Spleen (tissue), 11 donors: ENCODE results near the gene MDFI. TPM values are rescaled to one million over a fixed set of nuclear protein-coding genes. Genes with fewer than 3 reads are reported as not detected.

Experiments
- DNase-seq: peaks from one replicate; pipeline ENCODE4 v3.0.0-alpha.2; 2020
- H3K27ac ChIP-seq, 8 donors: fragments of 200-600 bp; sonication (generic) in 7 of 8; 1 replicate in 4 of 8; 2 replicates in 4 of 8; pipeline versions ENCODE4 v1.5.0 to v1.8.0; 2016 to 2021; ENCODE audit warnings: inconsistent platforms in 4 of 8, mild to moderate bottlenecking in 4 of 8, moderate library complexity in 1 of 8
- H3K27me3 ChIP-seq, 7 donors: fragments of 200-600 bp; sonication (generic) in 6 of 7; replicated peaks in 1 of 7; 1 replicate in 4 of 7; 2 replicates in 3 of 7; pipeline versions ENCODE4 v1.5.0 to v1.8.0; 2016 to 2021; ENCODE audit warnings: inconsistent platforms in 3 of 7, mild to moderate bottlenecking in 1 of 7
- H3K36me3 ChIP-seq, 6 donors: fragments of 200-600 bp; sonication (generic) in 5 of 6; 1 replicate in 4 of 6; 2 replicates in 2 of 6; pipeline versions ENCODE4 v1.5.0 to v1.8.0; 2016 to 2021; ENCODE audit warnings: inconsistent platforms in 2 of 6
- H3K4me1 ChIP-seq, 6 donors: fragments of 200-600 bp; sonication (generic) in 5 of 6; 1 replicate in 3 of 6; 2 replicates in 3 of 6; pipeline versions ENCODE4 v1.5.0 to v1.8.0; 2016 to 2021; ENCODE audit warnings: inconsistent platforms in 3 of 6
- H3K4me3 ChIP-seq, 8 donors: fragments of 200-600 bp; sonication (generic) in 7 of 8; 1 replicate in 4 of 8; 2 replicates in 4 of 8; pipeline versions ENCODE4 v1.5.0 to v1.8.0; 2016 to 2021; ENCODE audit warnings: inconsistent platforms in 4 of 8, mild to moderate bottlenecking in 4 of 8, moderate library complexity in 2 of 8
- H3K9me3 ChIP-seq, 8 donors: fragments of 200-600 bp; sonication (generic) in 7 of 8; 1 replicate in 4 of 8; 2 replicates in 4 of 8; pipeline versions ENCODE4 v1.5.0 to v1.8.0; 2016 to 2021; ENCODE audit warnings: inconsistent platforms in 4 of 8
- POLR2A ChIP-seq, 3 donors: fragments of 450-650 bp; IDR thresholded peaks; one replicate each; pipeline ENCODE4 v1.5.1; 2017; ENCODE audit warnings: antibody characterized with exemption in 3 of 3, mild to moderate bottlenecking in 1 of 3
- POLR2AphosphoS5 ChIP-seq, 3 donors: sonication (generic); formaldehyde crosslinking; IDR thresholded peaks; one replicate each; pipeline ENCODE4 v1.5.1; 2017; ENCODE audit warnings: antibody characterized with exemption in 3 of 3
- WGBS, 5 donors: extraction: QIAGEN DNeasy Blood & Tissue Kit in 3 of 5; methylation state at CpG; one replicate each; pipeline versions ENCODE4 v1.1.5 to v1.1.7; 2013 to 2018; 5-methylcytosine and 5-hydroxymethylcytosine counted together
- intact Hi-C: fragments of 100-400 bp; cut with DNase I; formaldehyde crosslinking; loops from one replicate; pipeline ENCODE4 v1.15.0; 2023; ENCODE audit warnings: low total_unique reads
- microRNA-seq, 3 donors: library from miRNA; unstranded; fragments of <30 nt; microRNA quantifications; one replicate each; pipeline versions ENCODE4 to v1.1.0, GENCODE V29; 2019 to 2020
- polyA plus RNA-seq, 3 donors: library from polyadenylated mRNA; stranded (reverse); fragments of 200-250 nt; gene quantifications; one replicate each; pipeline ENCODE4 v1.2.1, GENCODE V29; 2013
- small RNA-seq, 4 donors: library from RNA; depleted of rRNA; stranded (forward); fragments of <200 nt; gene quantifications; one replicate each; pipeline ENCODE3, GENCODE V24; 2016
- total RNA-seq, 7 donors: library from RNA; depleted of rRNA in 3 of 7; stranded (reverse); fragments of >200 nt in 3 of 7; fragmentation: NEBNext Ultra II Directional in 4 of 7; extraction: Animal tissue kit (Norgen Biotek cat#: 25700) in 4 of 7; gene quantifications; one replicate each; pipeline versions ENCODE4 v1.1.0 to v1.2.1, GENCODE V29; 2016 to 2021
- TF ChIP-seq, protein P1 (sequence below), 11 experiments: fragments of 200-600 bp in 7 of 11; fragments of 450-650 bp in 4 of 11; sonication (generic) in 4 of 11; IDR thresholded peaks in 8 of 11; conservative IDR thresholded peaks in 3 of 11; 1 replicate in 7 of 11; 2 replicates in 4 of 11; pipeline versions ENCODE4 v1.4.0 to v1.8.0; 2016 to 2021; ENCODE audit warnings: antibody characterized with exemption in 11 of 11, inconsistent platforms in 4 of 11, mild to moderate bottlenecking in 1 of 11
- donor health status: healthy with polysubstance abuse.
- donor health status: DM: no; HTN: no; CAD: no; lungs with moderate emphysema.
- donor health status: DM: no; HTN: no; CAD: no.
- donor health status: Bipolar disorder and iron deficiency.
- donor health status: healthy.
- donor health status: DM: no; HTN: no; CAD: no.
- donor health status: DM: yes; HTN: yes; CAD: no.

MDFI gene
- total and polyA plus RNA-seq, 10 donors, result 0.28 to 0.82 (median 0.47) TPM; not detected in 5

DNA sequence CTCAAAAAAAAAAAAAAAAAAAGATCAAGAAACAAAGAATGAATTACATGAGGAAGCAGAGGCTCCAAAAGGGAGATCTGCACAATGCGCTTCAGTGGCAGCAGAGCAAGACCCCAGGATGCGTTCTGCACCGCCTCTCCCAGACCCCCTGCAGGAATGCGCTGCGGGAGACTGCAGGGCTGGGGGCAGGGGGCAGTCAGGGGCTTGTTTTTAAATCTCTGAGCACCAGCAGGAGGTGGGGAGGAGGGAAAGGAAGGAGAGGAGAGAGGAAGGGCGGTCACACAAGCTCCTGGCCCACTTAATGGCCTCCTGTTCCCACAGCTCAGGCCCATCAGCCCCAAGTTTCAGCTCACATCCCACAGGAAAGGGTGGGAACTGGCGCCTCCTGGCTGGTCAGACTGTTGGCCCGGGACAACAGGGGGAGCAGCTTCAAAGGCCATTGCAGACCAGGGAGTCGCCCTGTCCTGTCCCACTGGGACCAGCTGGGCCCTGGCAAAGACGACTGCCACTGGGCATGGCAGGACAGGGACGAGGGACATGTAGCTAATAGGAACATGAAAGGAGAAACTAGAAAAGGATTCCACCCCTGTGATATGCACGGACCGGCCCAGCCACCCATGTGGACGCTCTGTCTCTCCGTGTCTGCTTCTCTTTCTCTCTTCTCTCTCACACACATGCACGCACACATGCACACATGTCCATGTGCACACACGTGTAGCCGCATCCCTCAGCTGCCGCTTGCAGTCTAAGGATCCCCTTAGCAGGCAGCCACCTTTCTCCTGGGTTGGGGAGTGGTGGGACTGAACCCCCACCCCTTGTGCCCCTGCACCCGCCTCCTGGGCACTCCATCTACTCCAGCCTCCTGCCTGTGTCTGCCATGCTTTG, 62.4 kb downstream of the MDFI start:
- Histone ChIP-seq H3K9me3 (no peaks in the 10 kb centered on the region), H3K36me3 (peaks cover 0 to 79% (median 10%) of the 10 kb centered on the region in 6 donors), H3K4me3 (no peak overlapping the region), H3K27ac (peak overlapping the region in 7 of 8 donors; percentile 22 to 64 (median 51)), H3K4me1 (peaks cover 20 to 94% (median 76%) of the 10 kb centered on the region in 6 donors), H3K27me3 (no peaks in the 10 kb centered on the region)
- intact Hi-C loops, result no loop called here
- DNase-seq, result no peak
- WGBS, 5 donors, result 77 to 85% (median 81%) methylated on average over 20 of the region's 20 CpGs
- TF ChIP-seq POLR2A (IDR thresholded peaks at IDR 0.05), result no peak
- TF ChIP-seq POLR2AphosphoS5 (IDR thresholded peaks at IDR 0.05), result peak in 2 of 3 donors; percentile 60 to 67
- TF ChIP-seq, protein P1, sequence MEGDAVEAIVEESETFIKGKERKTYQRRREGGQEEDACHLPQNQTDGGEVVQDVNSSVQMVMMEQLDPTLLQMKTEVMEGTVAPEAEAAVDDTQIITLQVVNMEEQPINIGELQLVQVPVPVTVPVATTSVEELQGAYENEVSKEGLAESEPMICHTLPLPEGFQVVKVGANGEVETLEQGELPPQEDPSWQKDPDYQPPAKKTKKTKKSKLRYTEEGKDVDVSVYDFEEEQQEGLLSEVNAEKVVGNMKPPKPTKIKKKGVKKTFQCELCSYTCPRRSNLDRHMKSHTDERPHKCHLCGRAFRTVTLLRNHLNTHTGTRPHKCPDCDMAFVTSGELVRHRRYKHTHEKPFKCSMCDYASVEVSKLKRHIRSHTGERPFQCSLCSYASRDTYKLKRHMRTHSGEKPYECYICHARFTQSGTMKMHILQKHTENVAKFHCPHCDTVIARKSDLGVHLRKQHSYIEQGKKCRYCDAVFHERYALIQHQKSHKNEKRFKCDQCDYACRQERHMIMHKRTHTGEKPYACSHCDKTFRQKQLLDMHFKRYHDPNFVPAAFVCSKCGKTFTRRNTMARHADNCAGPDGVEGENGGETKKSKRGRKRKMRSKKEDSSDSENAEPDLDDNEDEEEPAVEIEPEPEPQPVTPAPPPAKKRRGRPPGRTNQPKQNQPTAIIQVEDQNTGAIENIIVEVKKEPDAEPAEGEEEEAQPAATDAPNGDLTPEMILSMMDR (IDR thresholded peaks at IDR 0.05 in 8 of 11, conservative IDR thresholded peaks at IDR 0.05 in 3 of 11), result no peak

DNA sequence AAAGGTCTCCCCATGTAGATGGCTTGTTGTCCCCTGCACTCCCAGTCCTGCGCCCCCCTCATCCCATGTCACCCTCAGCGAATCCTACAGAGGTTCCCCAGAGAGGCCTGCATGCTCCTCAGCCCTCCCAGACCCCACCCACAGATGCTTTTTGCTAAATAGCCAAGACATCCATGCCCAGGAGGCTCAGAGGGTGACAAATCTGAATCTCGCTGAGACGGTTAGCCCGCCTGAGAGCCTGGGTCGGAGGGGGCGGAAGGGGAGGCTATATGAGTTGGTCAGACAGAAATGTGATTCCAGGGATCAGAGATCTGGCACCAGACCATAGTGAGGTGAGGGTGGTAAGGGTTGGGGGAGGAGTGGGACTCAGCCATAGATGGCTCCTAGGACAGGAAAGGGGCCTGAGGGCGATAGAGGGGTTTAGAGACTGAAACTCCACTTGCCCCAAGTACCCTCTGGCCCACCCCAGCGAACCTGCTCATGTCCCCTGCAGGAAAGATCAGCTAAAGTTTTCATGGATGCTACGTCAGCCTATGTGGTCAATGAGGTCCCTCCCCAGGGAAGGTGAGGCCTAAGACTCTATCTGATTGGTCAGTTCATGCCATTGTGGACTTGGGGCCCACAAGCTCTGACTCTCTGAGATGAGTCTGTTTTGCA, 63.9 kb downstream of the MDFI start:
- peak overlapping the region in 2 of 8 donors; percentile 47 to 64 for H3K27ac ChIP-seq
- peaks cover 0 to 65% (median 10%) of the 10 kb centered on the region in 6 donors for H3K36me3 ChIP-seq
- peaks cover 31 to 97% (median 89%) of the 10 kb centered on the region in 6 donors for H3K4me1 ChIP-seq
- no peak for TF ChIP-seq POLR2AphosphoS5 (IDR thresholded peaks at IDR 0.05)
- TF ChIP-seq, protein P1 (IDR thresholded peaks at IDR 0.05 in 8 of 11, conservative IDR thresholded peaks at IDR 0.05 in 3 of 11), result no peak
- TF ChIP-seq POLR2A (IDR thresholded peaks at IDR 0.05), result no peak
- intact Hi-C loops, result no loop called here
- no peaks in the 10 kb centered on the region for H3K27me3 ChIP-seq
- H3K9me3 ChIP-seq, result no peaks in the 10 kb centered on the region
- DNase-seq, result peak; percentile 51
- 93 to 96% (median 94%) methylated on average over 9 to 10 of the region's 10 CpGs for WGBS, 5 donors
- H3K4me3 ChIP-seq, result no peak overlapping the region

DNA sequence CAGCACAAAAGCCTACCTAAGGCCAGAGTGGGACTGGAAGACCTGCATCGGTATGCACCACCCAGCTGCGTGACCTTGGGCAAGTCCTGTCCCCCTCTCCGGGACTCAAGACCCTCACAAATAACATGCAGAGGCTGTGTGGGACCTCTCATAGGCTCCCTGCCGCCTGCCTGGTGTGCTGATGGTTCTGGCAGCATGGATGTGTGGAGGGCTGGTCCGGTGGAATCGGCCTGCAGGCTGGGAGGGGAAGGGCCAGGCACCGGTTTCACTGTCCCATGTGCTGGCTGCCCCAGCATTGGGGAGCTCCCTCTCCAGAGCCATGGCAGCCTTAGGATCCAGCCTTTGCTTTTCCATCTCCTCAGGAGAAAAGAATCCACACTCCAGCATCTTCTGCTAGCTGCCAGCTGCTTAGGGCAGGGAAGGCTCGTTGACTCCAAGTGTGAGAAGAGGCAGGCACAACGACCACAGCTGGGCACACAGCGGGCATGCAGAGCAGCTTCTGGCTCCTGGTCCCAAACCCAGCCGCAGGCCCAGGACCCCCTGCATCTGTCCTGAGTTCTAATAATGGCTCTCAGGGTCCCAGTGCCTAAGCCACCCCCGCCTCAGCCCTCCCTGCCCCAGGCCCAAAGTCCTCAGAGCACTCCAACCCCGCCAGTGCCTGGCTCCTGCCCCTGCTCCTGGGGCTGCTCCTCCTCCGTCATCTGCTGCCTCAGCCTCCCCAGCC, 64.7 kb downstream of the MDFI start:
- H3K27ac ChIP-seq, result peak overlapping the region in 1 of 8 donors; percentile 47
- DNase-seq, result peak; percentile 67
- peaks cover 0 to 59% (median 10%) of the 10 kb centered on the region in 6 donors for H3K36me3 ChIP-seq
- 87 to 96% (median 92%) methylated on average over 9 to 14 of the region's 14 CpGs for WGBS, 5 donors
- H3K9me3 ChIP-seq, result no peaks in the 10 kb centered on the region
- H3K27me3 ChIP-seq, result no peaks in the 10 kb centered on the region
- peaks cover 34 to 99% (median 93%) of the 10 kb centered on the region in 6 donors for H3K4me1 ChIP-seq
- TF ChIP-seq POLR2AphosphoS5 (IDR thresholded peaks at IDR 0.05), result peak in 1 of 3 donors; percentile 40
- no peak for TF ChIP-seq POLR2A (IDR thresholded peaks at IDR 0.05)
- intact Hi-C loops, result no loop called here
- no peak overlapping the region for H3K4me3 ChIP-seq

Small RNA genes within 50 kb of the gene (microRNA-seq; reads per million reads assigned to microRNA genes)
- gene MIR4641, result 0 reads per million in 3 donors

Small RNA genes within 50 kb of the gene (small RNA-seq; reads per million reads assigned to genes)
- gene MIR4641, result 0 reads per million in 4 donors

Other genes starting within 250 kb of the MDFI start
- 10 to 100 TPM in 3 of 7 donors, 1 to 10 TPM in 4; 5.3 to 12.1 (median 8.3) TPM for gene FOXP4, start 92.1 kb upstream of the MDFI start, total RNA-seq
- 1 to 10 TPM; 3.0 to 5.8 (median 3.4) TPM for gene FOXP4, start 92.1 kb upstream of the MDFI start, polyA plus RNA-seq
- gene TFEB, start 97.1 kb downstream of the MDFI start, total RNA-seq, result 10 to 100 TPM; 55.9 to 80.8 (median 75.3) TPM
- 100 to 1,000 TPM in 1 of 3 donors, 10 to 100 TPM in 2; 83.5 to 150 (median 97.4) TPM for gene TFEB, start 97.1 kb downstream of the MDFI start, polyA plus RNA-seq
- gene PGC, start 108.9 kb downstream of the MDFI start, total RNA-seq, result not detected
- gene PGC, start 108.9 kb downstream of the MDFI start, polyA plus RNA-seq, result under 1 TPM; 0.26 to 0.74 (median 0.48) TPM
- 1 to 10 TPM; 3.7 to 7.3 (median 6.3) TPM for gene FRS3, start 141.4 kb downstream of the MDFI start, total RNA-seq
- 1 to 10 TPM; 2.6 to 6.2 (median 4.8) TPM for gene FRS3, start 141.4 kb downstream of the MDFI start, polyA plus RNA-seq
- gene PRICKLE4, start 142.3 kb downstream of the MDFI start, total RNA-seq, result 10 to 100 TPM in 5 of 7 donors, 1 to 10 TPM in 2; 5.4 to 32.8 (median 14.2) TPM
- gene PRICKLE4, start 142.3 kb downstream of the MDFI start, polyA plus RNA-seq, result 1 to 10 TPM in 1 of 3 donors, under 1 TPM in 2; 0.41 to 5.3 (median 0.61) TPM
- gene TOMM6, start 149.2 kb downstream of the MDFI start, total RNA-seq, result 100 to 1,000 TPM; 110 to 152 (median 135) TPM
- gene TOMM6, start 149.2 kb downstream of the MDFI start, polyA plus RNA-seq, result 100 to 1,000 TPM; 376 to 439 (median 430) TPM